ENCODE measurements around the gene FHIT.

The FHIT gene

GRCh38 chr3:60729056-60729455 lies 522.2 kb downstream of the FHIT start:
- H3K4me3 ChIP-seq (ENCODE audit: low read depth in 1 of 2, low read length in 2 of 2) = no peak overlapping the region
- no peaks in the 10 kb centered on the region for H3K4me1 ChIP-seq (ENCODE audit: insufficient read depth, low read length)
- H3K9me3 ChIP-seq (ENCODE audit: low read length) = no peaks in the 10 kb centered on the region
- H3K27me3 ChIP-seq (ENCODE audit: control insufficient read depth in 1 of 2, insufficient read depth in 2 of 2, low read length in 2 of 2) = no peaks in the 10 kb centered on the region
- H3K36me3 ChIP-seq (ENCODE audit: insufficient read depth, low read length) = no peaks in the 10 kb centered on the region
- H3K9ac ChIP-seq (ENCODE audit: low read length) = no peak overlapping the region
- no peak overlapping the region for H3K27ac ChIP-seq (ENCODE audit: low read depth, low read length)

GRCh38 chr3:60728006-60728405 lies 523.2 kb downstream of the FHIT start:
- H3K27ac ChIP-seq (ENCODE audit: low read depth, low read length) = no peak overlapping the region

DNA sequence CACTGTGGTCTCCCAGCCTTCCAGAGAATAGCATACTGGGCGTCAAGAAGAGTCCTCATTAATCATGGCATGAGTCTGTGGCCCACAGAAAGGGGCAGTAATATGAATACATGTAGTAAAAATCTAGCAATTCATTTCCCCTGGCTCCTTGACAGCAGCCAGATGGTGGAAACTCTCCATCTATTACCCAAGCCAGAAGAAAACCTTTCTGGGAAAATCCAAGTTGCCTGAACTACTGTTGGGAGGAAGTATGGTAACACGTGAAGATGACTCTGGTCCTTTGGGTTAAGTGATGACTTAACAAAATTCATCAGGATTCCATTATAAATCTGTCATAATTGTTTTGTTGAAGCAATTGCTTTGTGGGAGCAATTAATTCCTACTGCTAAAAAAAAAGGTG lies 530.5 kb downstream of the FHIT start:
- H3K36me3 ChIP-seq (ENCODE audit: insufficient read depth, low read length) = no peaks in the 10 kb centered on the region
- no peaks in the 10 kb centered on the region for H3K4me1 ChIP-seq (ENCODE audit: insufficient read depth, low read length)
- H3K9ac ChIP-seq (ENCODE audit: low read length) = no peak overlapping the region
- no peak overlapping the region for H3K4me3 ChIP-seq (ENCODE audit: low read depth in 1 of 2, low read length in 2 of 2)
- H3K27ac ChIP-seq (ENCODE audit: low read depth, low read length) = no peak overlapping the region
- no peaks in the 10 kb centered on the region for H3K27me3 ChIP-seq (ENCODE audit: control insufficient read depth in 1 of 2, insufficient read depth in 2 of 2, low read length in 2 of 2)
- no peaks in the 10 kb centered on the region for H3K9me3 ChIP-seq (ENCODE audit: low read length)

More at GRCh38 chr3:60728006-60728405, 523.2 kb downstream of the FHIT start:
- Histone ChIP-seq H3K4me1 (ENCODE audit: insufficient read depth, low read length) (no peaks in the 10 kb centered on the region), H3K4me3 (ENCODE audit: low read depth in 1 of 2, low read length in 2 of 2) (no peak overlapping the region), H3K27me3 (ENCODE audit: control insufficient read depth in 1 of 2, insufficient read depth in 2 of 2, low read length in 2 of 2) (no peaks in the 10 kb centered on the region), H3K9me3 (ENCODE audit: low read length) (no peaks in the 10 kb centered on the region), H3K36me3 (ENCODE audit: insufficient read depth, low read length) (no peaks in the 10 kb centered on the region), H3K9ac (ENCODE audit: low read length) (no peak overlapping the region)

GRCh38 chr3:60716573-60716972 lies 534.7 kb downstream of the FHIT start:
- Histone ChIP-seq H3K36me3 (ENCODE audit: insufficient read depth, low read length) (no peaks in the 10 kb centered on the region), H3K4me1 (ENCODE audit: insufficient read depth, low read length) (no peaks in the 10 kb centered on the region), H3K9me3 (ENCODE audit: low read length) (no peaks in the 10 kb centered on the region), H3K27me3 (ENCODE audit: control insufficient read depth in 1 of 2, insufficient read depth in 2 of 2, low read length in 2 of 2) (no peaks in the 10 kb centered on the region), H3K4me3 (ENCODE audit: low read depth in 1 of 2, low read length in 2 of 2) (no peak overlapping the region), H3K27ac (ENCODE audit: low read depth, low read length) (no peak overlapping the region), H3K9ac (ENCODE audit: low read length) (no peak overlapping the region)

DNA sequence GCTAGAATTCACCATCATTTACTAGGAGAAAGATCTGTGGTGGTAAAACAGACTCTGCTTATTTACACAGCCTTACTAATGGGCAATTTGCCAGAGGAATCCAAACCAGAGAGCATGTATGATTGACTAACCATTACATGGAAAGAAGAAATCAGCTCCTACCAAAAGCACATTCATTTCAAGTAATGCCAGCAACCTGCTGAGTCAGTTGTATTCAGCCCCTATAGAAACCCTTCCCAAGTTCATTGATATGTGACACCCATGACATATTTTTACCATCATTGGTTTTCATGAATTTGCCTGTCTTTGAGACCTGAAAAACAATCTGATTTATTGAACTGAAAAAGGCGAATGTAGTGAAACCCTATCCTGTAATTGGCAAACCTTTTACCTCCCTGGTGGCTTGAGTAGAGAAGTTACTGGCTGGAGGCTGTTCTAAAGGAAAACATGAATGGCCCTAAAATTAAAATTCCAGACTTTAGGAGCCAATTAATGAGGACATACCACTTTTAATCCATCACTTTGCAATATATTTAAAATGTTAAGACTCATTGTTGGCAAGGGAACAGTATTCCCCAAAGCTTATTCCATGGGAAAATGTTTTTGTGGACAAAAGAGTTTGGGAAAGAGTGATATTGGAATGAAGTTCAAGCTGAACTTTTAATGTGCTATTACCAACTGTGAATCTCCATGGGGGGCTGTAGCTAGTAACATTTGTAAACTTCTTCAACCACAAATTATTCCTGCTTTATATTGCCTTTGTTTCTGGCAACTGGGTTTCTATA lies 542.9 kb downstream of the FHIT start:
- Histone ChIP-seq H3K36me3 (ENCODE audit: insufficient read depth, low read length) (no peaks in the 10 kb centered on the region), H3K27me3 (ENCODE audit: control insufficient read depth in 1 of 2, insufficient read depth in 2 of 2, low read length in 2 of 2) (no peaks in the 10 kb centered on the region), H3K4me3 (ENCODE audit: low read depth in 1 of 2, low read length in 2 of 2) (no peak overlapping the region), H3K9me3 (ENCODE audit: low read length) (no peaks in the 10 kb centered on the region), H3K9ac (ENCODE audit: low read length) (no peak overlapping the region), H3K27ac (ENCODE audit: low read depth, low read length) (no peak overlapping the region), H3K4me1 (ENCODE audit: insufficient read depth, low read length) (no peaks in the 10 kb centered on the region)

DNA sequence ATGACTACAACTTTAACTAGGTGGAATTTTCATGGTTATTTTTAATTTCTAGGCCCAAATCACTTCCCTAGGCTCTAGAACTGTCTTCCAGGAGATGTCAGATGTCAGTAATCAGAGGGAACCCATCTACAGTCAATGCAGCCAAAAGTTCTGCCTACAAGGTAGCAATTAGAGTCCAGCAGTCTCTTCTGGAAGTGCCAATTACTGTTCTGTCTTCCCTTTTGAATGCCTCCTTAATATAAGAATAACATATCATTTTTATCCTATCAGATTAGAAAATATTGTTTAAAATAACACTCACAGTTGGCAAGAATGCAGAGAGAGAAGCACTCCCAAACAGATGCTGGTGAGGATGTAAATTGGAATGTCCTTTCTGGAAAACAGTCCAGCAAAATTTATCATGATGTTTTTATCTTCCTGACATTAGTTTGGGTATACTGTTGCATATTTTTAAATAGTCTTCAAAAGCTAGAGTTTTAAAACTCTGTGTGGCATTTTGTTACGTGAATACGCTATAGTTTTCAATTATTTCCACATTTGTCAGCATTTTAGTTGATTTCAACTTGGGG lies 543.7 kb downstream of the FHIT start:
- H3K4me1 ChIP-seq (ENCODE audit: insufficient read depth, low read length) = no peaks in the 10 kb centered on the region
- no peak overlapping the region for H3K27ac ChIP-seq (ENCODE audit: low read depth, low read length)
- H3K36me3 ChIP-seq (ENCODE audit: insufficient read depth, low read length) = no peaks in the 10 kb centered on the region
- H3K27me3 ChIP-seq (ENCODE audit: control insufficient read depth in 1 of 2, insufficient read depth in 2 of 2, low read length in 2 of 2) = no peaks in the 10 kb centered on the region
- no peak overlapping the region for H3K4me3 ChIP-seq (ENCODE audit: low read depth in 1 of 2, low read length in 2 of 2)
- no peaks in the 10 kb centered on the region for H3K9me3 ChIP-seq (ENCODE audit: low read length)
- H3K9ac ChIP-seq (ENCODE audit: low read length) = no peak overlapping the region

DNA sequence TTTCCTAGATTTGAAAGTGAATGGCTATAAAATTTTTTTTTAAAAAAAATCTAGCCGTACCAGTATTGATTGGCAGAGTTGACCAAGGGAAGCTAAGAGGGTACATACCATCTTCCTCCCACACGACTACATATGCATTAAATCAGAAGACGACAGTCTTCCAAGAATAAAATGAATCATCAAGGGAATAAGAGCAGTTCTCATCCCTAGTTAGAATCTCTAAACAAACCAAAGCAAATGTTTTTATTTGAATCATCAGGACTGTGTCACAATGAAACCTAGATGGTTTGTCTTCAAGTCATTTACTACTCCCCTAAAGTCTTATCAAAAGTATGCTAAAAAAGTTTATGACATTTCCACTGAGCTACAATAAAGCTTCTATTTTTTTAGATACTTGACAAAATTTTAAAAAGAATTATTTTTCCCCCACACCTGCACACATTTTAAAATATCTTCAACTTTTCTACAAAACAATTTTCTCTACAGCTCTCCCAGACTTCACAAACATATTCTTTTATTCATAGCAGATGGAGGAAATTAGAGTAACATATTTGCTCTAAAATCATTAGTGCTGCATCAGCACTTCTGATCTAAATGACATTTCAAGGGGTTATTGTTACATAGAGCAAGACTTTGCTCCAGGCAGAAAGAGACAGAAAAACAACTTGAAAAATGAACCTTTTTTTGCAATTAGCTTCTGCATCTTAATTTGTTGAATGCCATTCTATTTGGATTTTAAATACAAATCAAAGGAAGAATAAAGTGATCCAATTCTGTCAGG lies 547.1 kb downstream of the FHIT start:
- no peak overlapping the region for H3K27ac ChIP-seq (ENCODE audit: low read depth, low read length)
- H3K9ac ChIP-seq (ENCODE audit: low read length) = no peak overlapping the region
- H3K4me3 ChIP-seq (ENCODE audit: low read depth in 1 of 2, low read length in 2 of 2) = no peak overlapping the region
- no peaks in the 10 kb centered on the region for H3K27me3 ChIP-seq (ENCODE audit: control insufficient read depth in 1 of 2, insufficient read depth in 2 of 2, low read length in 2 of 2)
- no peaks in the 10 kb centered on the region for H3K4me1 ChIP-seq (ENCODE audit: insufficient read depth, low read length)
- no peaks in the 10 kb centered on the region for H3K36me3 ChIP-seq (ENCODE audit: insufficient read depth, low read length)
- no peaks in the 10 kb centered on the region for H3K9me3 ChIP-seq (ENCODE audit: low read length)

DNA sequence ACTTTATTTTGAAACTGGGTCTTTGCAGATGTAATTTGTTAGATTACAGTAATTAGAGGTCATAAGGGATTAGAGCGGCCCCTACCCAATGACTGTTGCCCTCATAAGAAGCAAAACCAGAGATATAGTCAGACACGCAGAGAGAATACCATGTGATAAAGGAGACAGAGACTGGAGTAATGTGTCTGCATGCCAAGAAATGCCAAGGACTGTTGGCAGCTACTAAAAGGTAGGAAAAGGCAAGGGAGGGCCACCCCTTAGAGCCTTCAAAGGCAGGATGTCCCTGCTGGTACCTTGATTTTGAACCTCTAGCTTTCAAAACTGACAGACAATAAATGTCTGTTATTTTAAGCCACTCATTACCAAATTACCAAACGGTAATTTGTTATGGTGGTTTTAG lies 548.2 kb downstream of the FHIT start:
- Histone ChIP-seq H3K27ac (ENCODE audit: low read depth, low read length) (no peak overlapping the region), H3K27me3 (ENCODE audit: control insufficient read depth in 1 of 2, insufficient read depth in 2 of 2, low read length in 2 of 2) (no peaks in the 10 kb centered on the region), H3K4me3 (ENCODE audit: low read depth in 1 of 2, low read length in 2 of 2) (no peak overlapping the region), H3K36me3 (ENCODE audit: insufficient read depth, low read length) (no peaks in the 10 kb centered on the region), H3K9me3 (ENCODE audit: low read length) (no peaks in the 10 kb centered on the region), H3K4me1 (ENCODE audit: insufficient read depth, low read length) (no peaks in the 10 kb centered on the region), H3K9ac (ENCODE audit: low read length) (no peak overlapping the region)

DNA sequence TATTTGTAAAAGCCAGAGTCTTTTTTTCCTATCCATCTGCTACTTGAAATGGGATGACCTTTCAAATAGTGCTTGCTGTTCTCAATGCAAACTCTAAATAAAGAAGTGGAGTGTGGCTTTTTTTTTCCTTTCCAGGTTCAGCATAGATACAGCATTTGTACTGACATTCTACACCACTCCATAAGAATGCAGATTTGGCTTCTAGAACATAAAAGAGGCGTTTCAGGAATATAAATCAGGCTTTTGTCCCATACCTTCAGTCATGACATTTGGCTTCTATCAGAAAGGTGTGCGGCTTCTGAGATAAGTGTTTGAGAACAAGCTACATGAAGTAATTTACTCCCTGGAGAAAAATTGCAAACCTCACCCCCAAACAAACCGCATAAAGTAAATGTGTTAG lies 553.1 kb downstream of the FHIT start:
- Histone ChIP-seq H3K4me1 (ENCODE audit: insufficient read depth, low read length) (no peaks in the 10 kb centered on the region), H3K9me3 (ENCODE audit: low read length) (no peaks in the 10 kb centered on the region), H3K27me3 (ENCODE audit: control insufficient read depth in 1 of 2, insufficient read depth in 2 of 2, low read length in 2 of 2) (no peaks in the 10 kb centered on the region), H3K9ac (ENCODE audit: low read length) (no peak overlapping the region), H3K4me3 (ENCODE audit: low read depth in 1 of 2, low read length in 2 of 2) (no peak overlapping the region), H3K36me3 (ENCODE audit: insufficient read depth, low read length) (no peaks in the 10 kb centered on the region), H3K27ac (ENCODE audit: low read depth, low read length) (no peak overlapping the region)

DNA sequence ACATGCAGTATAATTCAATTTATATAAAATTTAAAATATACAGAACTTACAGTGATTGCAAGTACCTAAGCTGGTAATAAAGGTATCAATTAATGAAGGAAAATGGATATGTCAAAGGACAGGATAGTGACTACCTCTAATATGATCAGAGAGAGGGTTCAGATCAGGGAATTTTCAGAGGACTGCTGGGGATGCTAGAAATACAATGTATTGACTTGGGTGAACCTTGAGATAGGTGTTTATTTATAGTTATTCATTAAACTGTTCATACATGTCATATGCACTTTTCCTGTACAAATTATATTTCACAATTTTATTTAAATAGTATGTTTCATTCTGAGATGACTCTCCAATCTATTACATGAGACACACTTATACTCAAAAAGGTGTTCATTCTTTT lies 554.1 kb downstream of the FHIT start:
- Histone ChIP-seq H3K9ac (ENCODE audit: low read length) (no peak overlapping the region), H3K4me3 (ENCODE audit: low read depth in 1 of 2, low read length in 2 of 2) (no peak overlapping the region)

GRCh38 chr3:60696428-60697125 lies 554.7 kb downstream of the FHIT start:
- no peaks in the 10 kb centered on the region for H3K4me1 ChIP-seq (ENCODE audit: insufficient read depth, low read length)
- no peak overlapping the region for H3K27ac ChIP-seq (ENCODE audit: low read depth, low read length)
- no peak overlapping the region for H3K4me3 ChIP-seq (ENCODE audit: low read depth in 1 of 2, low read length in 2 of 2)
- H3K9me3 ChIP-seq (ENCODE audit: low read length) = no peaks in the 10 kb centered on the region
- H3K27me3 ChIP-seq (ENCODE audit: control insufficient read depth in 1 of 2, insufficient read depth in 2 of 2, low read length in 2 of 2) = no peaks in the 10 kb centered on the region
- H3K9ac ChIP-seq (ENCODE audit: low read length) = no peak overlapping the region
- no peaks in the 10 kb centered on the region for H3K36me3 ChIP-seq (ENCODE audit: insufficient read depth, low read length)

More for the DNA sequence above, 554.1 kb downstream of the FHIT start:
- Histone ChIP-seq H3K36me3 (ENCODE audit: insufficient read depth, low read length) (no peaks in the 10 kb centered on the region), H3K9me3 (ENCODE audit: low read length) (no peaks in the 10 kb centered on the region), H3K4me1 (ENCODE audit: insufficient read depth, low read length) (no peaks in the 10 kb centered on the region), H3K27ac (ENCODE audit: low read depth, low read length) (no peak overlapping the region), H3K27me3 (ENCODE audit: control insufficient read depth in 1 of 2, insufficient read depth in 2 of 2, low read length in 2 of 2) (no peaks in the 10 kb centered on the region)
